Astrocyte of the spinal cord (primary cell): ENCODE data around the gene NCSTN.
A peak's percentile ranks its signal among the peaks of the same experiment; 100 is the strongest.

Experiments
- DNase-seq: peaks from one replicate; pipeline ENCODE4 v3.0.0; 2011; ENCODE audit warnings: low read depth, low spot score
- H3K4me3 ChIP-seq: 2 replicates; pipeline ENCODE4 v1.5.1; 2011; ENCODE audit warnings: low read depth, mild to moderate bottlenecking, low read length, moderate library complexity
- CTCF ChIP-seq: IDR thresholded peaks from 2 replicates; pipeline ENCODE4 v1.5.1; 2012; ENCODE audit warnings: low read depth, mild to moderate bottlenecking, low read length, inconsistent platforms
- in situ Hi-C: cut with HindIII; loops from 2 replicates; pipeline ENCODE4 v1.10.0; 2017; ENCODE audit warnings: low sequenced_read_pairs

NCSTN gene

GRCh38 chr1:160332516-160332915, 10.7 kb upstream of the NCSTN start:
- DNase-seq, result no peak
- H3K4me3 ChIP-seq, result no peak overlapping the region
- TF ChIP-seq CTCF, result no peak
- in situ Hi-C loops, result no loop called here

- no peak overlapping the region for H3K4me3 ChIP-seq
- in situ Hi-C loops, result no loop called here
- no peak for TF ChIP-seq CTCF
- DNase-seq, result no peak
Observed at GRCh38 chr1:160338580-160338979, 4.6 kb upstream of the NCSTN start.

- H3K4me3 ChIP-seq, result no peak overlapping the region
- DNase-seq, result no peak
- no peak for TF ChIP-seq CTCF
- in situ Hi-C loops, result no loop called here
Observed at GRCh38 chr1:160340146-160340545, 3.0 kb upstream of the NCSTN start.

- in situ Hi-C loops, result no loop called here
- TF ChIP-seq CTCF, result no peak
Observed at GRCh38 chr1:160340866-160341265, 2.3 kb upstream of the NCSTN start.

GRCh38 chr1:160342526-160342925, 657 bp upstream of the NCSTN start:
- in situ Hi-C loops, result no loop called here

More at GRCh38 chr1:160340866-160341265, 2.3 kb upstream of the NCSTN start:
- no peak overlapping the region for H3K4me3 ChIP-seq
- DNase-seq, result no peak

GRCh38 chr1:160344241-160344640, 1.1 kb downstream of the NCSTN start:
- TF ChIP-seq CTCF, result no peak
- peak overlapping the region; percentile 93 for H3K4me3 ChIP-seq
- in situ Hi-C loops, result no loop called here
- DNase-seq, result no peak

More at GRCh38 chr1:160342526-160342925, 657 bp upstream of the NCSTN start:
- DNase-seq, result peak; percentile 18
- H3K4me3 ChIP-seq, result peak overlapping the region; percentile 93
- no peak for TF ChIP-seq CTCF

GRCh38 chr1:160344936-160345335, 1.8 kb downstream of the NCSTN start:
- no peak for DNase-seq
- in situ Hi-C loops, result no loop called here
- no peak overlapping the region for H3K4me3 ChIP-seq
- TF ChIP-seq CTCF, result no peak
